Astrocyte of the spinal cord (primary cell): Measurements from ENCODE around the gene ANKRD62.

Experiments used
- DNase-seq: peaks from one replicate; pipeline ENCODE4 v3.0.0; 2011; ENCODE audit warnings: low read depth, low spot score
- H3K4me3 ChIP-seq: 2 replicates; pipeline ENCODE4 v1.5.1; 2011; ENCODE audit warnings: low read depth, mild to moderate bottlenecking, low read length, moderate library complexity
- CTCF ChIP-seq: IDR thresholded peaks from 2 replicates; pipeline ENCODE4 v1.5.1; 2012; ENCODE audit warnings: low read depth, mild to moderate bottlenecking, low read length, inconsistent platforms
- in situ Hi-C: cut with HindIII; loops from 2 replicates; pipeline ENCODE4 v1.10.0; 2017; ENCODE audit warnings: low sequenced_read_pairs

ANKRD62 gene

GRCh38 chr18:12093520-12094257 lies at the start of gene ANKRD62:
Gene ANKRD62, plus strand, starts transcription at chr18:12093843. Its CDS starts 175 bp downstream, at chr18:12094018.
- in situ Hi-C loops, result no loop called here
- no peak for TF ChIP-seq CTCF
- no peak within 1 kb of the TSS for H3K4me3 ChIP-seq

GRCh38 chr18:12044591-12044990 lies 49.1 kb upstream of the ANKRD62 start:
- peak; percentile 39 for DNase-seq
- no peak for TF ChIP-seq CTCF
- in situ Hi-C loops, result no loop called here
- H3K4me3 ChIP-seq, result no peak overlapping the region

More at GRCh38 chr18:12093520-12094257, at the start of gene ANKRD62:
- no peak for DNase-seq

- TF ChIP-seq CTCF, result no peak
- in situ Hi-C loops, result no loop called here
Measured at GRCh38 chr18:12046046-12046750, 47.4 kb upstream of the ANKRD62 start.

GRCh38 chr18:12046751-12047335 lies 46.8 kb upstream of the ANKRD62 start:
- in situ Hi-C loops, result no loop called here
- DNase-seq, result no peak
- no peak for TF ChIP-seq CTCF
- no peak overlapping the region for H3K4me3 ChIP-seq

More at GRCh38 chr18:12046046-12046750, 47.4 kb upstream of the ANKRD62 start:
- no peak overlapping the region for H3K4me3 ChIP-seq
- no peak for DNase-seq

- in situ Hi-C loops, result no loop called here
- H3K4me3 ChIP-seq, result no peak overlapping the region
- no peak for TF ChIP-seq CTCF
- no peak for DNase-seq
Measured at GRCh38 chr18:12048010-12048826, 45.4 kb upstream of the ANKRD62 start.

- TF ChIP-seq CTCF, result no peak
- DNase-seq, result peak; percentile 72
- H3K4me3 ChIP-seq, result no peak overlapping the region
- in situ Hi-C loops, result no loop called here
Measured at GRCh38 chr18:12048827-12049175, 44.8 kb upstream of the ANKRD62 start.
